NT2/D1 (cell line): ENCODE data around the gene KANK3.

Source experiments
- YY1 ChIP-seq: IDR thresholded peaks from 2 replicates; pipeline ENCODE4 v1.6.1; 2011; ENCODE audit not compliant: insufficient read length, insufficient read depth
- ZNF274 ChIP-seq: IDR thresholded peaks from 2 replicates; pipeline ENCODE4 v1.6.1; 2011; ENCODE audit warnings: mild to moderate bottlenecking, low read depth, low read length

DNA sequence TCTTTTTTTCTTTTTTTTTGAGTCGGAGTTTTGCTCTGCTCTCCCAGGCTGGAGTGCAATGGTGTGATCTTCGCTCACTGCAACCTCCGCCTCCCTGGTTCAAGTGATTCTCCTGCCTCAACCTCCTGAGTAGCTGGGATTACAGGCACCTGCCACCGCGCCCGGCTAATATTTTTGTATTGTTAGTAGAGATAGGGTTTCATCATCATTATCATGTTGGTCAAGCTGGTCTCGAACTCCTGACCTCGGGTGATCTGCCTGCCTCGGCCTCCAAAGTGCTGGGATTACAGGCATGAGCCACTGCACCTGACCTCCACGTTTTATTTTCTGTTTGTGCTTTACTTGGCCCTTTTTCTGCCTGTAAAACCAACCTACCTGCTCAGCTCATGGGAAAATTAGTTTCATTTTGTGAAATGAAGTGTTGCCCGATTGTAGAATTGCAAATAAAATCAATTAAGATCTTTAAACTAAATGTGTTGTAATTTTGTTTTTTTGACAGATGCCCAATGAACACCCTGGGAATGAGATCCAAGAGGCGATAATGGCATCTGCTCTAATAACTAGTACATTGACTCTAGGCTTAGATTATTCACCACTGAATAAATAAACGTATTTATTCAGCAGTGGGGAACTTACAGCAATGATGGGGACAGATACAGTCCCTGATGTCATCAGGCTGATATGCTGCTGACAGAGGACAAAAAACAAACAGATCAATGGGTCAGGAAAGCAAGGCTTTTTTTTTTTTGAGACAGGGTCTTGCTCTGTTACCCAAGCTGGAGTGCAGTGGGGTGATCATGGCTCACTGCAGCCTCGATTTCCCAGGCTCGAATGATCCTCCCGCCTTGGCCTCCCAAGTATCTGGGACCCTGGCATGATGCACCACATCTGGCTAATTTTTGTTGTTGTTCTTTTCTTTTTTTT lies 44.9 kb upstream of the KANK3 start:
- TF ChIP-seq YY1: no peak
- no peak for TF ChIP-seq ZNF274
